Keratinocyte (primary cell): ENCODE data around the gene RASIP1. TPM values are rescaled to one million over a fixed set of nuclear protein-coding genes. Genes with fewer than 3 reads are reported as not detected.

Source experiments
- DNase-seq: peaks from one replicate; pipeline ENCODE4 v3.0.0-alpha.2; 2011; ENCODE audit warnings: low read depth, missing footprints, low spot score
- FAIRE-seq: peaks from 2 replicates; lab custom pipeline; 2011; peaks lifted over from hg19 to GRCh38; lab: Jason Lieb, UNC
- H2AFZ ChIP-seq: 2 replicates; pipeline ENCODE4 v1.6.0; 2012; ENCODE audit warnings: low read length, control low read depth, inconsistent platforms; ENCODE audit not compliant: control insufficient read depth
- H3K27ac ChIP-seq: 2 replicates; pipeline ENCODE4 v1.5.1; 2011; ENCODE audit warnings: low read length; ENCODE audit not compliant: control insufficient read depth, insufficient read depth
- H3K27me3 ChIP-seq: 3 replicates; pipeline ENCODE4 v1.6.0; 2011; ENCODE audit warnings: low read length; ENCODE audit not compliant: control insufficient read depth, insufficient read depth; ENCODE audit errors: extremely low read depth
- H3K36me3 ChIP-seq, 2 experiments: 2 replicates in 1 of 2; 3 replicates in 1 of 2; pipeline ENCODE4 v1.5.1; 2011; ENCODE audit warnings: low read length in 2 of 2, mild to moderate bottlenecking in 1 of 2; ENCODE audit not compliant: control insufficient read depth in 2 of 2, insufficient read depth in 2 of 2; ENCODE audit errors: extremely low read depth in 1 of 2
- H3K4me1 ChIP-seq: 3 replicates; pipeline ENCODE4 v1.5.1; 2011; ENCODE audit warnings: low read length; ENCODE audit not compliant: control insufficient read depth, insufficient read depth; ENCODE audit errors: extremely low read depth
- H3K4me2 ChIP-seq: 3 replicates; pipeline ENCODE4 v1.6.0; 2011; ENCODE audit warnings: low read depth, low read length; ENCODE audit not compliant: control insufficient read depth, insufficient read depth; ENCODE audit errors: extremely low read depth
- H3K4me3 ChIP-seq, 3 experiments: fragments of 200-600 bp in 1 of 3; sonication (generic) in 1 of 3; 2 replicates in 2 of 3; 3 replicates in 1 of 3; pipeline ENCODE4 v1.5.1; 2011 to 2016; ENCODE audit warnings: low read length in 3 of 3, mild to moderate bottlenecking in 3 of 3, control low read depth in 2 of 3, inconsistent platforms in 1 of 3, low read depth in 1 of 3, mixed read lengths in 1 of 3, mixed run types in 1 of 3, moderate library complexity in 1 of 3; ENCODE audit not compliant: control insufficient read depth in 2 of 3, insufficient read depth in 2 of 3; ENCODE audit errors: extremely low read depth in 1 of 3
- H3K79me2 ChIP-seq: 2 replicates; pipeline ENCODE4 v1.6.0; 2012; ENCODE audit warnings: low read length; ENCODE audit not compliant: control insufficient read depth, insufficient read depth
- H3K9ac ChIP-seq: 3 replicates; pipeline ENCODE4 v1.6.0; 2011; ENCODE audit warnings: low read length; ENCODE audit not compliant: control insufficient read depth, insufficient read depth; ENCODE audit errors: extremely low read depth
- H3K9me1 ChIP-seq: 3 replicates; pipeline ENCODE4 v1.6.0; 2011; ENCODE audit warnings: low read length; ENCODE audit not compliant: control insufficient read depth, insufficient read depth; ENCODE audit errors: extremely low read depth
- H3K9me3 ChIP-seq: 2 replicates; pipeline ENCODE4 v1.5.1; 2012; ENCODE audit warnings: low read depth, low read length; ENCODE audit not compliant: control insufficient read depth
- H4K20me1 ChIP-seq: 3 replicates; pipeline ENCODE4 v1.6.0; 2011; ENCODE audit warnings: low read length; ENCODE audit not compliant: control insufficient read depth, insufficient read depth; ENCODE audit errors: extremely low read depth
- CTCF ChIP-seq, 3 experiments: IDR thresholded peaks in 1 of 3; conservative IDR thresholded peaks in 1 of 3; optimal IDR thresholded peaks in 1 of 3; 2 replicates in 2 of 3; 3 replicates in 1 of 3; pipeline versions ENCODE3 to v1.5.1; 2011; ENCODE audit warnings: low read length in 3 of 3, mild to moderate bottlenecking in 3 of 3, moderate library complexity in 2 of 3, control low read depth in 1 of 3, inconsistent platforms in 1 of 3; ENCODE audit not compliant: insufficient read depth in 2 of 3; ENCODE audit errors: extremely low read depth in 1 of 3
- EZH2 ChIP-seq: IDR thresholded peaks from one replicate; pipeline ENCODE4 v1.6.1; 2012; ENCODE audit warnings: inconsistent platforms, mild to moderate bottlenecking, low read length, moderate library complexity
- dilution Hi-C: fragments of 300-500 bp; cut with MboI; formaldehyde crosslinking; loops from one replicate; pipeline ENCODE4 v1.7.0; 2020; ENCODE audit warnings: low sequenced_read_pairs; ENCODE audit not compliant: extremely low pct_ligation_motif_present
- polyA plus RNA-seq, 5 experiments: library from polyadenylated mRNA; depleted of rRNA in 3 of 5; stranded (reverse) in 3 of 5; stranded (forward) in 1 of 5; unstranded in 1 of 5; fragments of >200 nt; gene quantifications; 1 replicate in 1 of 5; 2 replicates in 3 of 5; 3 replicates in 1 of 5; pipeline versions ENCODE4 v1.2.1 to v1.2.3, GENCODE V29; 2011 to 2012; ENCODE audit warnings: missing spikeins in 2 of 5, low read depth in 1 of 5, low replicate concordance in 1 of 5

Gene RASIP1
- polyA plus RNA-seq, 1 donor (not counting 4 experiments of a cell fraction or from before 2014, with no cell fraction given), result 2.3 TPM

GRCh38 chr19:48714759-48715675 is 25.4 kb downstream of the RASIP1 start:
- peak overlapping the region; percentile 96 for H3K4me2 ChIP-seq
- TF ChIP-seq EZH2 (no peak), CTCF (optimal IDR thresholded peaks at IDR 0.05 in 1 of 3, IDR thresholded peaks at IDR 0.05 in 1 of 3, conservative IDR thresholded peaks at IDR 0.05 in 1 of 3; ENCODE audit: extremely low read depth in 1 of 3, insufficient read depth in 2 of 3, low read length in 3 of 3) (no peak)
- H3K79me2 ChIP-seq, result peaks cover 4% of the 10 kb centered on the region
- no peaks in the 10 kb centered on the region for H3K27me3 ChIP-seq
- peak overlapping the region; percentile 71 for H3K27ac ChIP-seq
- no peaks in the 10 kb centered on the region for H3K9me1 ChIP-seq
- no peak for DNase-seq
- H3K4me1 ChIP-seq, result peaks cover 30% of the 10 kb centered on the region
- peak overlapping the region; percentile 63 for H2AFZ ChIP-seq
- H3K9ac ChIP-seq, result peak overlapping the region; percentile 80
- H4K20me1 ChIP-seq, result no peaks in the 10 kb centered on the region
- no peaks in the 10 kb centered on the region for H3K36me3 ChIP-seq
- peak overlapping the region; percentile 57 to 79 (median 78) for H3K4me3 ChIP-seq
- dilution Hi-C loops, result no loop called here
- H3K9me3 ChIP-seq, result no peaks in the 10 kb centered on the region
- FAIRE-seq, result no peak

- TF ChIP-seq CTCF (optimal IDR thresholded peaks at IDR 0.05 in 1 of 3, IDR thresholded peaks at IDR 0.05 in 1 of 3, conservative IDR thresholded peaks at IDR 0.05 in 1 of 3; ENCODE audit: extremely low read depth in 1 of 3, insufficient read depth in 2 of 3, low read length in 3 of 3) (peak in 1 of 3 experiments; percentile 10), EZH2 (no peak)
- Histone ChIP-seq H3K9me3 (no peaks in the 10 kb centered on the region), H2AFZ (peak overlapping the region; percentile 96), H3K4me1 (peaks cover 30% of the 10 kb centered on the region), H3K79me2 (peaks cover 4% of the 10 kb centered on the region), H3K9me1 (no peaks in the 10 kb centered on the region), H3K4me2 (peak overlapping the region; percentile 96), H3K9ac (peak overlapping the region; percentile 80), H3K27ac (peak overlapping the region; percentile 71), H3K4me3 (peak overlapping the region; percentile 71 to 94 (median 81)), H4K20me1 (no peaks in the 10 kb centered on the region), H3K36me3 (no peaks in the 10 kb centered on the region), H3K27me3 (no peaks in the 10 kb centered on the region)
- dilution Hi-C loops, result no loop called here
- peak; percentile 75 for FAIRE-seq
- DNase-seq, result peak; percentile 96
Observed at GRCh38 chr19:48713864-48714755, 26.3 kb downstream of the RASIP1 start.
